Measurements from ENCODE around the gene GRAMD1B.

GRCh38 chr11:123458501-123458900 lies 28.4 kb downstream of the GRAMD1B start:
- TF ChIP-seq, protein P1, sequence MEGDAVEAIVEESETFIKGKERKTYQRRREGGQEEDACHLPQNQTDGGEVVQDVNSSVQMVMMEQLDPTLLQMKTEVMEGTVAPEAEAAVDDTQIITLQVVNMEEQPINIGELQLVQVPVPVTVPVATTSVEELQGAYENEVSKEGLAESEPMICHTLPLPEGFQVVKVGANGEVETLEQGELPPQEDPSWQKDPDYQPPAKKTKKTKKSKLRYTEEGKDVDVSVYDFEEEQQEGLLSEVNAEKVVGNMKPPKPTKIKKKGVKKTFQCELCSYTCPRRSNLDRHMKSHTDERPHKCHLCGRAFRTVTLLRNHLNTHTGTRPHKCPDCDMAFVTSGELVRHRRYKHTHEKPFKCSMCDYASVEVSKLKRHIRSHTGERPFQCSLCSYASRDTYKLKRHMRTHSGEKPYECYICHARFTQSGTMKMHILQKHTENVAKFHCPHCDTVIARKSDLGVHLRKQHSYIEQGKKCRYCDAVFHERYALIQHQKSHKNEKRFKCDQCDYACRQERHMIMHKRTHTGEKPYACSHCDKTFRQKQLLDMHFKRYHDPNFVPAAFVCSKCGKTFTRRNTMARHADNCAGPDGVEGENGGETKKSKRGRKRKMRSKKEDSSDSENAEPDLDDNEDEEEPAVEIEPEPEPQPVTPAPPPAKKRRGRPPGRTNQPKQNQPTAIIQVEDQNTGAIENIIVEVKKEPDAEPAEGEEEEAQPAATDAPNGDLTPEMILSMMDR (IDR thresholded peaks at IDR 0.05), result no peak
- no peak for TF ChIP-seq EZH2 (IDR thresholded peaks at IDR 0.05; ENCODE audit: borderline replicate concordance, insufficient read depth, low read depth, low read length, poor library complexity, severe bottlenecking)
